Measurements from ENCODE around the gene CTTNBP2. TPM values are rescaled to one million over a fixed set of nuclear protein-coding genes. Genes with fewer than 3 reads are reported as not detected.

Gene CTTNBP2
- total RNA-seq, 2 donors from 2014 or later: 5.2 to 6.5 TPM

GRCh38 chr7:117664047-117664446 is 209.2 kb downstream of the CTTNBP2 start:
- H3K36me3 ChIP-seq (ENCODE audit: control insufficient read depth, insufficient read depth, low read length): no peaks in the 10 kb centered on the region
- no peak overlapping the region for H3K4me3 ChIP-seq (ENCODE audit: low read length)
- Mint-ChIP-seq H3K27me3 (ENCODE audit: insufficient read depth) (no peaks in the 10 kb centered on the region), H3K4me3 (no peak overlapping the region), H3K36me3 (ENCODE audit: low read depth) (no peaks in the 10 kb centered on the region), H3K4me1 (peaks cover 28% of the 10 kb centered on the region), H3K9me3 (no peaks in the 10 kb centered on the region), H3K27ac (no peak overlapping the region)
- no peak for DNase-seq
- TF ChIP-seq CTCF (conservative IDR thresholded peaks at IDR 0.05): no peak
- peaks cover 9% of the 10 kb centered on the region for H3K4me1 ChIP-seq (ENCODE audit: control insufficient read depth, insufficient read depth, low read length)
- H3K27ac ChIP-seq (ENCODE audit: low read depth, low read length): no peak overlapping the region
- H3K9ac ChIP-seq (ENCODE audit: extremely low read depth, low read length, poor library complexity, severe bottlenecking): no peak overlapping the region
- WGBS, 2 experiments (ENCODE audit: insufficient coverage in 1 of 2, insufficient read length in 1 of 2): 92 to 95% methylated on average over 2 to 3 of the region's 3 CpGs
- H3K9me3 ChIP-seq (ENCODE audit: control insufficient read depth, low read length): peaks cover 5% of the 10 kb centered on the region
- H3K27me3 ChIP-seq (ENCODE audit: control insufficient read depth, insufficient read depth, low read length, poor library complexity, severe bottlenecking): no peaks in the 10 kb centered on the region

GRCh38 chr7:117661328-117661727 is 211.9 kb downstream of the CTTNBP2 start:
- TF ChIP-seq CTCF (conservative IDR thresholded peaks at IDR 0.05): no peak
- peaks cover 9% of the 10 kb centered on the region for H3K4me1 ChIP-seq (ENCODE audit: control insufficient read depth, insufficient read depth, low read length)
- no peaks in the 10 kb centered on the region for H3K9me3 Mint-ChIP-seq
- no peak overlapping the region for H3K9ac ChIP-seq (ENCODE audit: extremely low read depth, low read length, poor library complexity, severe bottlenecking)
- H3K27me3 ChIP-seq (ENCODE audit: control insufficient read depth, insufficient read depth, low read length, poor library complexity, severe bottlenecking): no peaks in the 10 kb centered on the region
- H3K9me3 ChIP-seq (ENCODE audit: control insufficient read depth, low read length): peaks cover 5% of the 10 kb centered on the region
- H3K4me3 Mint-ChIP-seq: no peak overlapping the region
- H3K4me1 Mint-ChIP-seq: peaks cover 28% of the 10 kb centered on the region
- no peak overlapping the region for H3K27ac ChIP-seq (ENCODE audit: low read depth, low read length)
- H3K36me3 Mint-ChIP-seq (ENCODE audit: low read depth): no peaks in the 10 kb centered on the region
- 100% methylated on average over 2 of the region's 2 CpGs for WGBS, 2 experiments (ENCODE audit: insufficient coverage in 1 of 2, insufficient read length in 1 of 2)
- no peak for DNase-seq
- no peaks in the 10 kb centered on the region for H3K27me3 Mint-ChIP-seq (ENCODE audit: insufficient read depth)
- no peak overlapping the region for H3K27ac Mint-ChIP-seq
- no peaks in the 10 kb centered on the region for H3K36me3 ChIP-seq (ENCODE audit: control insufficient read depth, insufficient read depth, low read length)
- H3K4me3 ChIP-seq (ENCODE audit: low read length): no peak overlapping the region
